Endodermal cell (in vitro differentiated cells): Measurements from ENCODE around the gene C9orf50. TPM values are rescaled to one million over a fixed set of nuclear protein-coding genes. Genes with fewer than 3 reads are reported as not detected.

ENCODE experiments used
- DNase-seq: peaks from one replicate; pipeline ENCODE4 v3.0.0-alpha.2; 2017
- H3K27ac ChIP-seq: 2 replicates; pipeline ENCODE4 v1.5.1; 2013; ENCODE audit warnings: mild to moderate bottlenecking, low read depth, low read length, moderate library complexity
- H3K27me3 ChIP-seq: 2 replicates; pipeline ENCODE4 v1.6.1; 2013; ENCODE audit warnings: mild to moderate bottlenecking, low read length, moderate library complexity; ENCODE audit not compliant: insufficient read depth, control insufficient read depth, poor library complexity, severe bottlenecking
- H3K36me3 ChIP-seq: 2 replicates; pipeline ENCODE4 v1.7.0; 2013; ENCODE audit warnings: mild to moderate bottlenecking, low read length, moderate library complexity; ENCODE audit not compliant: control insufficient read depth, insufficient read depth
- H3K4me1 ChIP-seq: one replicate; pipeline ENCODE4 v1.7.0; 2013; ENCODE audit warnings: low read length; ENCODE audit not compliant: control insufficient read depth, insufficient read depth
- H3K4me3 ChIP-seq: 2 replicates; pipeline ENCODE4 v1.5.1; 2013; ENCODE audit warnings: mild to moderate bottlenecking, low read length, moderate library complexity
- H3K9ac ChIP-seq: 2 replicates; pipeline ENCODE4 v1.6.1; 2013; ENCODE audit warnings: mild to moderate bottlenecking, low read length, moderate library complexity; ENCODE audit not compliant: poor library complexity, severe bottlenecking; ENCODE audit errors: extremely low read depth
- H3K9me3 ChIP-seq: 2 replicates; pipeline ENCODE4 v1.6.1; 2013; ENCODE audit warnings: mild to moderate bottlenecking, low read length, moderate library complexity; ENCODE audit not compliant: control insufficient read depth
- H3K27ac Mint-ChIP-seq: 2 replicates; pipeline ENCODE4 v1.8.0; 2020; ENCODE audit warnings: mixed read lengths
- H3K27me3 Mint-ChIP-seq: 2 replicates; pipeline ENCODE4 v1.8.0; 2021; ENCODE audit warnings: mild to moderate bottlenecking, mixed read lengths; ENCODE audit not compliant: insufficient read depth
- H3K36me3 Mint-ChIP-seq: 2 replicates; pipeline ENCODE4 v1.8.0; 2020; ENCODE audit warnings: low read depth, mixed read lengths
- H3K4me1 Mint-ChIP-seq: 2 replicates; pipeline ENCODE4 v1.8.0; 2020; ENCODE audit warnings: mixed read lengths
- H3K4me3 Mint-ChIP-seq: 2 replicates; pipeline ENCODE4 v1.8.0; 2020; ENCODE audit warnings: mild to moderate bottlenecking, moderate library complexity, mixed read lengths
- H3K9me3 Mint-ChIP-seq: 2 replicates; pipeline ENCODE4 v1.8.0; 2020; ENCODE audit warnings: mild to moderate bottlenecking, mixed read lengths
- WGBS, 2 experiments: methylation state at CpG; one replicate each; pipeline versions ENCODE4 v1.1.5 to v1.1.7; 2013; ENCODE audit warnings: missing lambda C conversion rate in 2 of 2, mixed read lengths in 1 of 2; ENCODE audit not compliant: insufficient coverage in 1 of 2, insufficient read length in 1 of 2; 5-methylcytosine and 5-hydroxymethylcytosine counted together
- total RNA-seq, 2 donors: library from RNA; stranded (reverse); fragmentation: NEBNext Ultra II Directional in 1 of 2; extraction: Animal tissue kit (Norgen Biotek cat#: 25700) in 1 of 2; gene quantifications; 2 replicates in 1 of 2; 3 replicates in 1 of 2; pipeline ENCODE4 v1.2.1, GENCODE V29; 2021
- TF ChIP-seq, protein P1 (sequence below): fragments of 200-600 bp; sonication (generic); conservative IDR thresholded peaks from 2 replicates; pipeline ENCODE4 v1.5.0; 2021; ENCODE audit warnings: antibody characterized with exemption, mild to moderate bottlenecking

Gene C9orf50
- total RNA-seq, 2 donors from 2014 or later = not detected

GRCh38 chr9:129626625-129627284, 5.9 kb upstream of the C9orf50 start:
- H3K27me3 Mint-ChIP-seq = peaks cover 5% of the 10 kb centered on the region
- peak overlapping the region; percentile 76 for H3K4me3 Mint-ChIP-seq
- peaks cover 27% of the 10 kb centered on the region for H3K4me1 Mint-ChIP-seq

DNA sequence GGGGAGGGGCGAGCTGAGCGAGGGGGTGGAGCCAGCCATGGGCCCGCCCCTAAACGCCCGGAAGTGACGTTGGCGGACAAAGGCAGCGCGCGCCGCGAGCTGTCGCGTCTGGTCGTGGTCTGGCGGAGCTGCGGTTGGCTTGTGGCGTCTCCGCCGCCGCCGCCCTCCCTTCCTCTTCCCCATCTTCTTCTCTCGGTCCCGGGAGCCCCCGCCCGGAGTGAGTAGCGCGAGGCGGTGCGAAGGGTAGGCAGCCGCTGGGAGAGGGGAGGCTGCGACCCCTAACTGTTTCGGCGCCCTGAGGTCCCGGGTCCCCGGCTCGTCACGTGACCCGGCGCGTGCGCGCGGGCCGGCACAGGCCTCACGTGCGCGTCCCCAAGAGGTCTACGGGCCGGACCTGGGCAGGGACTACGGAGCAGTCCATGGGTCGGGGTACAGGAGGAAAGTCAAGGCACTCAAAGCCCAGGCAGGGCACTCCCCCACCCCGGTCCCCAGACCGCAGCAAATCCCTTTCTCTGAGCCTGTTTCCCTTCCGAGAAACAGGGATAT, 5.3 kb upstream of the C9orf50 start, which contains the start of gene NTMT1:
NTMT1 (plus strand) TSS at position 85 of the 546 bp plus-strand sequence. CDS start 6,541 bp downstream, outside the sequence.
- H3K9me3 ChIP-seq = no peaks in the 10 kb centered on the region
- Mint-ChIP-seq H3K27me3 (peaks cover 11% of the 10 kb centered on the region), H3K36me3 (peaks cover 4% of the 10 kb centered on the region), H3K4me1 (peaks cover 27% of the 10 kb centered on the region), H3K27ac (peak within 1 kb of the TSS; percentile 95), H3K9me3 (no peaks in the 10 kb centered on the region), H3K4me3 (peak within 1 kb of the TSS; percentile 76)
- peak; percentile 94 for DNase-seq
- H3K27me3 ChIP-seq = peaks cover 9% of the 10 kb centered on the region
- H3K4me1 ChIP-seq = no peaks in the 10 kb centered on the region
- peaks cover 16% of the 10 kb centered on the region for H3K36me3 ChIP-seq
- peak within 1 kb of the TSS; percentile 80 for H3K9ac ChIP-seq
- 0% methylated on average over 32 to 55 of the region's 55 CpGs for WGBS, 2 experiments
- peak within 1 kb of the TSS; percentile 92 for H3K27ac ChIP-seq
- peak within 1 kb of the TSS; percentile 98 for H3K4me3 ChIP-seq
- TF ChIP-seq, protein P1, sequence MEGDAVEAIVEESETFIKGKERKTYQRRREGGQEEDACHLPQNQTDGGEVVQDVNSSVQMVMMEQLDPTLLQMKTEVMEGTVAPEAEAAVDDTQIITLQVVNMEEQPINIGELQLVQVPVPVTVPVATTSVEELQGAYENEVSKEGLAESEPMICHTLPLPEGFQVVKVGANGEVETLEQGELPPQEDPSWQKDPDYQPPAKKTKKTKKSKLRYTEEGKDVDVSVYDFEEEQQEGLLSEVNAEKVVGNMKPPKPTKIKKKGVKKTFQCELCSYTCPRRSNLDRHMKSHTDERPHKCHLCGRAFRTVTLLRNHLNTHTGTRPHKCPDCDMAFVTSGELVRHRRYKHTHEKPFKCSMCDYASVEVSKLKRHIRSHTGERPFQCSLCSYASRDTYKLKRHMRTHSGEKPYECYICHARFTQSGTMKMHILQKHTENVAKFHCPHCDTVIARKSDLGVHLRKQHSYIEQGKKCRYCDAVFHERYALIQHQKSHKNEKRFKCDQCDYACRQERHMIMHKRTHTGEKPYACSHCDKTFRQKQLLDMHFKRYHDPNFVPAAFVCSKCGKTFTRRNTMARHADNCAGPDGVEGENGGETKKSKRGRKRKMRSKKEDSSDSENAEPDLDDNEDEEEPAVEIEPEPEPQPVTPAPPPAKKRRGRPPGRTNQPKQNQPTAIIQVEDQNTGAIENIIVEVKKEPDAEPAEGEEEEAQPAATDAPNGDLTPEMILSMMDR = no peak

More at GRCh38 chr9:129626625-129627284, 5.9 kb upstream of the C9orf50 start:
- no peak for DNase-seq
- H3K4me3 ChIP-seq = peak overlapping the region; percentile 98
- peaks cover 3% of the 10 kb centered on the region for H3K27me3 ChIP-seq
- Mint-ChIP-seq H3K27ac (peak overlapping the region; percentile 95), H3K9me3 (no peaks in the 10 kb centered on the region), H3K36me3 (peaks cover 4% of the 10 kb centered on the region)
- H3K36me3 ChIP-seq = peaks cover 16% of the 10 kb centered on the region
- no peaks in the 10 kb centered on the region for H3K4me1 ChIP-seq
- TF ChIP-seq, protein P1 = no peak
- H3K9me3 ChIP-seq = no peaks in the 10 kb centered on the region
- H3K27ac ChIP-seq = peak overlapping the region; percentile 92
- peak overlapping the region; percentile 80 for H3K9ac ChIP-seq
- 10 to 15% methylated on average over 12 to 20 of the region's 20 CpGs for WGBS, 2 experiments

DNA sequence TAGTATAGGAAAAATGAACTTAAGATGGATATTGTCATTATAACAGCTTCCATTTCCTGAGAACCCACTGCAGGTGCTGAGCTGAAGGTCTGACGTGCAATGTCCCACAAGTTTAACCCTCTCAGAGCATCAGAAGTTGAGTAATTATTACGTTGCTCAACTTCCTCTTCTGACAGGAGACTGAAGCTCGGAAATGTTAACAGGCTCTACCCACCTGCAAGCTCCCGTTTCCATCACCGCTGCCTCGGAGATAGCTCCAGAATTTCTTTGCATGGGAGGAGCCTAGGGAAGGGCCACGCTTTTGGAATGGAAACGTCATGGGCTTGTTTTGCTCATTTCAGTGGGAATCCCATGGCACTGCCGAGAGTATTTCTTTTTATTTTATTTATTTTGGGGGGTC, 4.0 kb upstream of the C9orf50 start:
- Mint-ChIP-seq H3K36me3 (peaks cover 4% of the 10 kb centered on the region), H3K27ac (no peak overlapping the region), H3K4me3 (peak overlapping the region; percentile 76), H3K4me1 (peaks cover 30% of the 10 kb centered on the region), H3K9me3 (no peaks in the 10 kb centered on the region), H3K27me3 (peaks cover 18% of the 10 kb centered on the region)
- no peak overlapping the region for H3K9ac ChIP-seq
- H3K27ac ChIP-seq = no peak overlapping the region
- 87 to 92% methylated on average over 9 of the region's 9 CpGs for WGBS, 2 experiments
- H3K36me3 ChIP-seq = peaks cover 16% of the 10 kb centered on the region
- H3K4me3 ChIP-seq = no peak overlapping the region
- H3K9me3 ChIP-seq = no peaks in the 10 kb centered on the region
- no peaks in the 10 kb centered on the region for H3K4me1 ChIP-seq
- peaks cover 18% of the 10 kb centered on the region for H3K27me3 ChIP-seq
- no peak for DNase-seq
- TF ChIP-seq, protein P1 = no peak
